ENCODE results near the gene LCA5.
"Not testable (repeated sequence)": the region's sequence is repeated elsewhere in the genome, so short reads cannot be mapped to it uniquely, and the experiment has no call there.

Gene LCA5

GRCh38 chr6:79538106-79538971 is 1.1 kb upstream of the LCA5 start:
- peak; percentile 39 for DNase-seq (ENCODE audit: low spot score)

GRCh38 chr6:79536585-79536953 is 661 bp downstream of the LCA5 start:
- peak; percentile 38 for DNase-seq (ENCODE audit: low spot score)

- not testable (repeated sequence) for DNase-seq (ENCODE audit: low spot score)
These were observed 7.7 kb downstream of the LCA5 start for GRCh38 chr6:79529567-79529966.

DNA sequence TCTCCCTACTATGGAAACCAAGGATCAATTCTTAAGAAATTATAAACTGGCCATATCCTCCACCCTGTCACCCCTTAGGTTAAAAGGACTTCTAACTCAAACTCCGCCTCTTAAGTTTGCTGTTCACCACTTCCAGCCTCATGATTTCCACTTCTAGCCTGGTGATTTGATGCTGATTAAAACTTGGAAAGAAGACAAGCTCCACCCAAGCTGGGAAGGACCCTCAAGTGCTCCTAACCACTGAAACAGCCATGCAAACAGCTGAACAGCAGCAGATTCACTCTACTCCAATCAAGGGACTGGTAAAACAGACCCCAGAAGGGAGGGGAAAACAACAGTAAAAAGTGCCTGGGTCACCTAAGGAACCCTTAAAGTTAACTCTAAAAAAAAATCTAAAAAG is 10.3 kb downstream of the LCA5 start:
- no peak for DNase-seq (ENCODE audit: low spot score)

GRCh38 chr6:79525272-79526100 is 11.7 kb downstream of the LCA5 start:
- DNase-seq (ENCODE audit: low spot score): no peak

DNA sequence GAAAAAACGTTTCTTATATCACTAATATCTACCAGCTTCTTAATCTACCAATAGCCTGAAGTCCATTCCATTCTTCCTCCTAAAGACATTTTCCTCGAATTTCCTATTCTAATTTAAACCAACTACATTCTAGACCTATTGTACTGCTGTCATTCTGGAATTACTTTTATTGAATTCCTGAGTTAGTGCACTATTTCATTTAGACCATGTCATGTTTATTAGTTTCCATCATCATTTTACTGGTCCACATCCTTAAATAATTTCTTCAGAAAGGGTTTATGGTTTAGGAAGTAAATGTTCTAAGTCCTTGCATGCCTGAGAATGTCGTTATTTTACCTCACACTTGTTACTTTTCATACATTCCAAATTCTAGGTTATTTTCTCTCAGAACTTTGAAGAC is 13.2 kb downstream of the LCA5 start:
- DNase-seq (ENCODE audit: low spot score): no peak

- DNase-seq (ENCODE audit: low spot score): no peak
These were observed 14.6 kb downstream of the LCA5 start for GRCh38 chr6:79522609-79523008.

DNA sequence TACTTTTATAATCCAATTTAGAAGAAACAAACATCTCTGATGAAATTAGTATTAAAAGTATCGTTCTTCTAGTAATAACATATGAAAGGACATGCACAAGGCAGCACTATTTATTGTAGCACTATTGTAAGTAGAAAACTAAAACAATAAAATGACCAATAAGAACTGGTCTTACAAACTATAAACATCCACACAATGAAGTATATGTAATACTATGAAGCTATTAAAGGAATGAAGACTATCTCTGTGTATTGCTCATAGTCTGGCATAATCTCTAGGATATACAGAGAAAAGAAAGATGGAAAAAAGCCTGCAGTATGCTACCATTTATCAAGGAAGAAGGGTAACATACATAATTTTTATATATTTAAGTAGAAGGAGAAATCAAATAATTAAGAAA is 16.7 kb downstream of the LCA5 start:
- no peak for DNase-seq (ENCODE audit: low spot score)

- no peak for DNase-seq (ENCODE audit: low spot score)
These were observed 18.4 kb downstream of the LCA5 start for GRCh38 chr6:79518842-79519241.

- DNase-seq (ENCODE audit: low spot score): no peak
These were observed 21.8 kb downstream of the LCA5 start for GRCh38 chr6:79515436-79515835.

DNA sequence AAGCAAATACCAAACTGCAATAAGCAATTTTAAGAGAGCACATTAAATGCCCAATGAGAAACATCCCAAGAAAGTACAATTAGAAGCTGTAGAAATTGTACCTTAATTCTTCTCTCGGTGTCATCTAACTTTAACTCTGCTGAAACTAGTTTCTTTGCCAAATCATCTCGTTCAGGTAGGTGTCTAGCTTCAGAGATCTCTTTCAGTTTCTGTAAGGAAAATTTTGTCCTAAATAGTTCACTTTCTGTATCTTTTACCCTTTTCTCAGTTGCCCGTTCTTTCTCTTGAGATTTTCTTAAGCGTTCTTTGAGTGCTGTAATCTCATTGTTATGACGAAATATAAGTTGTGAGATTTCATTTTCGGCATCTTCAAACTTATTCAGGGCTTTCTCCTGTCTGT is 24.1 kb downstream of the LCA5 start:
- DNase-seq (ENCODE audit: low spot score): no peak

DNA sequence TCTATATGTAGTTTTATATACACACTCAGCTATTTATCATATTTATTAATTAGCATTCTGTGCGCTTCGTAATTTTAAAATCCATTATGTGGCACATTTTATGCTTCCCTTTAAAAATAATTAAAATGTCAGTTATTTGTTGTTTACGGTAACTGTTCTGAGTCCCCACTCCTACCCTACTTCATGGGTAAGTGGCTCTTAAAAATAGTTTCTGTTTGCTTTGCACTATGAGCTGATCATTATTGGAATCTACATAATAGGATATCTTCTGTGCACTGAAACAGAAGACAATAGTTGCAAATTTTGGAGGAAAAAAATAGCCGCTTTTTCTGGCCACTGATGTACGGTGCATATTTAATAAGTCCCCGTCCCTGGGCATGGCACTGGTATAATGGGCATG is 25.2 kb downstream of the LCA5 start:
- DNase-seq (ENCODE audit: low spot score): no peak

GRCh38 chr6:79510707-79511106 is 26.5 kb downstream of the LCA5 start:
- no peak for DNase-seq (ENCODE audit: low spot score)

- peak; percentile 42 for DNase-seq (ENCODE audit: low spot score)
These were observed 31.0 kb downstream of the LCA5 start for GRCh38 chr6:79506251-79506650.

- DNase-seq (ENCODE audit: low spot score): no peak
These were observed 32.9 kb downstream of the LCA5 start for GRCh38 chr6:79504372-79504771.

DNA sequence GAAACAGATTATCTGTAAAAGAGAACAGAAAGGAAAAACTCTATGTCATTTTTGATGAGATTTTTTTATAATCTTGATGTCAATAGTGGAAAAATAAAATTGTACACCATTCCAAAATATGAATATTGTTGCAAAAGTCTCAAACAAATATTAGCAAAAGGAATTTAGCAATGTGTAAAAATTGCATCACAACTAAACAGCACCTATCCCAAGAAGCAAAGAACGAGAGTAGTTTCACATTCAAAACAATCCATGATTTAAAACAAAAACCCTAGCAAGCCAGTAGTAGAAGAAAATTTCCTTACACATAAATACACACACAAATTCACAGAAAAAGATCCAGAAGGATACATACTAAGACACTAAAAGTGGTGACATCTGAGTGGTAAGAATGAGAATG is 38.4 kb downstream of the LCA5 start:
- DNase-seq (ENCODE audit: low spot score): no peak

- DNase-seq (ENCODE audit: low spot score): no peak
These were observed 42.0 kb downstream of the LCA5 start for GRCh38 chr6:79495246-79495645.

GRCh38 chr6:79494841-79495240 is 42.4 kb downstream of the LCA5 start:
- no peak for DNase-seq (ENCODE audit: low spot score)

DNA sequence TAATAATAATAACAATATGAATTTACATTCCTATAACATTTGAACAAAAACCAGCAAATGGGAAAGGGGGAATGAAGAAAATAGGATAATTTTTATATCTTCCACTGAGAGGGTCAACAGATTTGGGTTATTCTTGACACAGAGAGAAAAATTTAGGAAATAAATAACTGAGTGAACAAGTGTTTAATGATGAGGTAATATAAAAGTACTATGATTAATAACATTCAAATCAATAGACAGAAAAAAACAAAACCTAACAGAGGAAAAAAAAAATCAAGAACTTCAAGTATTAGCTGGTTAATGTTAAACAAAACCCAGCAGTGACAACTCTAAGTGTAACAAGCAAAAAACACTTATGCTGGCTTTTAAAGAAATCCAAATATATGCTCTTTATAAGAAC is 66.5 kb downstream of the LCA5 start:
- DNase-seq (ENCODE audit: low spot score): no peak

- no peak for DNase-seq (ENCODE audit: low spot score)
These were observed 67.6 kb downstream of the LCA5 start for GRCh38 chr6:79469376-79470246.

GRCh38 chr6:79468587-79468986 is 68.6 kb downstream of the LCA5 start:
- DNase-seq (ENCODE audit: low spot score): no peak

- DNase-seq (ENCODE audit: low spot score): no peak
These were observed 69.1 kb downstream of the LCA5 start for GRCh38 chr6:79468116-79468515.

All from RKO (cell line).